Measurements from ENCODE around the gene B4GALNT1.

The B4GALNT1 gene

DNA sequence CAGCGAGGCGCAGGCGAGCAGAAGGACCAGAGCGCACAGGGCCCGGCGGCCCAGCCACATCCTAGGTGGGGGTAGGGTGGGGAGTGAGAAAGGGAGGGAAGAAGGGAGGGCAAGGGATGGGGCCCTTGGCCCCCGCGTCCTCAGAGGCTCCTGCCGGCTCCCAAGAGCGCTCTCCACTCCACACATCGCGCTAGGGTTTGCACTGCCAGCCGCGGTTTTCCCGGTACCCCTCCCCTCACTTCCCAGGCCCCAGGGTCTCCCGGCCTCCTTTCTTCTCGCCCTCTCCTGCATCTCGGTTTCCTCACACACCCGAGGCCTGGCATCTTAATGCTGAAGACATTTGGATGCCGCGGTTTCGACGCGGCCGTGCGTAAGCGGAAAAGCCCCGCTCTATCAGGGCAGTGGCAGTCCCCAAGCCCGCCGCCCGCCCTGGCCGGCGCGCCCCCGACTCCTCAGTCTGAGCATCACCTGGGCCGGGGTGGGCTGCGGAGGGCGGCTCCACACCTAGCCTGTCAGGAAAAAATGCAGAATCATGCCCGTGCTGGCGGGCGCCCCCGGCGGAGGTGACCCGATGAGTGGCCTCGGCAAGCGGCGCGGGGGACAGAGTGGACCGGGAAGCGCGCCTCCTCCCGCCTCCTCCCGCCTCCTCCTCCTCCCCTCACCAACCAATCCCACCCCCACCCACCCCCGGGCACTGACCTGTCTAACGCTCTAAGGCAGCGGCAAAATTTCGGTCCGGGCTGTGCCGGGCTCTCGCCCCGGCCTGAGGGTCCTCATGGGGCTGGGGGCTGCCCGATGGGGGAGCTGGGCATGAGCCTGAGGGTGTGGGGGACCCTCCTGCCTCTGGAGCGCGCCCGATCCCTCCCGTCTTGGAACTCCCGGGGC lies 686 bp downstream of the B4GALNT1 start:
- TF ChIP-seq, protein P1, sequence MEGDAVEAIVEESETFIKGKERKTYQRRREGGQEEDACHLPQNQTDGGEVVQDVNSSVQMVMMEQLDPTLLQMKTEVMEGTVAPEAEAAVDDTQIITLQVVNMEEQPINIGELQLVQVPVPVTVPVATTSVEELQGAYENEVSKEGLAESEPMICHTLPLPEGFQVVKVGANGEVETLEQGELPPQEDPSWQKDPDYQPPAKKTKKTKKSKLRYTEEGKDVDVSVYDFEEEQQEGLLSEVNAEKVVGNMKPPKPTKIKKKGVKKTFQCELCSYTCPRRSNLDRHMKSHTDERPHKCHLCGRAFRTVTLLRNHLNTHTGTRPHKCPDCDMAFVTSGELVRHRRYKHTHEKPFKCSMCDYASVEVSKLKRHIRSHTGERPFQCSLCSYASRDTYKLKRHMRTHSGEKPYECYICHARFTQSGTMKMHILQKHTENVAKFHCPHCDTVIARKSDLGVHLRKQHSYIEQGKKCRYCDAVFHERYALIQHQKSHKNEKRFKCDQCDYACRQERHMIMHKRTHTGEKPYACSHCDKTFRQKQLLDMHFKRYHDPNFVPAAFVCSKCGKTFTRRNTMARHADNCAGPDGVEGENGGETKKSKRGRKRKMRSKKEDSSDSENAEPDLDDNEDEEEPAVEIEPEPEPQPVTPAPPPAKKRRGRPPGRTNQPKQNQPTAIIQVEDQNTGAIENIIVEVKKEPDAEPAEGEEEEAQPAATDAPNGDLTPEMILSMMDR (IDR thresholded peaks at IDR 0.05), result no peak

DNA sequence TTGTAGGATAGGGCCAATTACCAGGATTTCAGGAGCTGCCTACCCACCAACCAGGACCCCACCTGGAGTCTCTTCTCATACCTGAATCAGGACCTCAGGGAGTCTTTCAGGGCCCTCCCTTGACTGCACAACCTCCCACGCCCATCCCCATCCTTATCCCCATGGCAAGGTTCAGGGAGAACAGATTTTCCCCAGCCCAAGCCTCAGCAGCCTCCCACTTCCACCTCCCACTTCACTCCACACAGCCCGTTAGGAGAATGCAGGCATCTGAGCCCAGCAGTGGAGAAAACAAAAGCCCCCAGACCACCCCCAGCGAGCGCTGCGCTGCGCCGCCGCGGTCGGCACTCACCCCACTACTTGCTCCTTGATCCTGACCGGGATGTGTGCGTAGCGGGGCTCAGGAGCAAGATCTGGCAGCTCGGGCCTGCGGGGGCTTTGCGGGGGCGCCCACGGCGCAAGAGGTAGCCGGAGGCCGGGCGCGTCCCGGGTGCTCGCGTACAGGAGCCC lies 1.4 kb downstream of the B4GALNT1 start:
- TF ChIP-seq, protein P1 (IDR thresholded peaks at IDR 0.05), result no peak

DNA sequence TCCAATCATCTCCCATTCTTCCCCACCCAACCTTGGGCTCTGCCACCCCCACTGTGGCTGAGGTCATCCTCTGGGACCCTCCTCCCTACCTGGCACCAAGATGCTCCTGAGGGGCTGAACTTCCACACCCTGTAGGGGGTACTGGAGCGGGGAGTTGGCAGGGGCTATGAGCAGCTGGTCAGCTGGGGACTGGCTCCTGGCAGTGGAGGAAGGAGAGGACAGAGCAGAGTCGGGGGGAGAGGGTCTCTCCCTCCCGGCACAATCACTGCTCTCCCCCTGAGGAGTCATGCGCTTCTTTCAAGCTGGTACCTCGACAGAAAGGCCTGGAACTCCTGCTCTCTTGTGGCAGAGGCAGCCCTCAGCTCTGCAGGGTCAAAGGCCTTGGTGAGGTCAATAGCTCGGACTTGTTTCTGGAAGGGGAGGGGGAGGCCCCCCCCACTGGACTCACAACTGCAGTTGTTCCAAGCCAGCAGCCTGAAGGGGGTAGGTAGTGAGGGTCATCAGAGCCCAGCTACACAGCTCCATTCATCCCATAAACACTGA lies 2.0 kb downstream of the B4GALNT1 start:
- TF ChIP-seq, protein P1 (IDR thresholded peaks at IDR 0.05), result no peak

DNA sequence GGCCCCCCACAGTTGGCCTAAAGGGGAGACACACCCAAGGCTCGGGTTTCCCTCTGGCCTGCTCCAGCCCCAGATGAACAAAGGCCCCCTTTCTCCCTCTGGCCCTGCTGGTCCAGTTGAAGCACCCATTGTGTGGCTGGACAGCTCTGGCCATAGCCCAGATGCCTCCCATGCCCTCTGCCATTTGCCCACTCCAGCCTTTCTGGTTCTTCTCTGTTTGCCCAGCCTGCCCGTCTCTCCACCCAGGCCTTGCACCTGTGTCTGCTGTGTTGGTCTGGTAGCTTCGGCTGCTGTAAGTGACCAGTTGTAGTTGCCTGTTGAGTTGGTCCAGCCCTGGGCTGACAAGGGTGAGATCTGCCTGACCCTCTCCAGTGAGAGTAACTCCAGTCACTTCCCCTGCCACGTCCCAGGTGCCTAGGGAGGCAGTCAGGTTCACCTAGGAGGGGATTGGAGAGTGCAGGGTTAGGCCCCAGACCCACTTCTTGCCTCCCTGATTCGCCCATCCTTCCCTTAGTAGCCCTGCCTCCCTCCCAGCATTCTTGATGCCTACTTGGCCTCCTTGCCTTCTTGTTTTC lies 3.0 kb downstream of the B4GALNT1 start:
- TF ChIP-seq, protein P1 (IDR thresholded peaks at IDR 0.05), result no peak

DNA sequence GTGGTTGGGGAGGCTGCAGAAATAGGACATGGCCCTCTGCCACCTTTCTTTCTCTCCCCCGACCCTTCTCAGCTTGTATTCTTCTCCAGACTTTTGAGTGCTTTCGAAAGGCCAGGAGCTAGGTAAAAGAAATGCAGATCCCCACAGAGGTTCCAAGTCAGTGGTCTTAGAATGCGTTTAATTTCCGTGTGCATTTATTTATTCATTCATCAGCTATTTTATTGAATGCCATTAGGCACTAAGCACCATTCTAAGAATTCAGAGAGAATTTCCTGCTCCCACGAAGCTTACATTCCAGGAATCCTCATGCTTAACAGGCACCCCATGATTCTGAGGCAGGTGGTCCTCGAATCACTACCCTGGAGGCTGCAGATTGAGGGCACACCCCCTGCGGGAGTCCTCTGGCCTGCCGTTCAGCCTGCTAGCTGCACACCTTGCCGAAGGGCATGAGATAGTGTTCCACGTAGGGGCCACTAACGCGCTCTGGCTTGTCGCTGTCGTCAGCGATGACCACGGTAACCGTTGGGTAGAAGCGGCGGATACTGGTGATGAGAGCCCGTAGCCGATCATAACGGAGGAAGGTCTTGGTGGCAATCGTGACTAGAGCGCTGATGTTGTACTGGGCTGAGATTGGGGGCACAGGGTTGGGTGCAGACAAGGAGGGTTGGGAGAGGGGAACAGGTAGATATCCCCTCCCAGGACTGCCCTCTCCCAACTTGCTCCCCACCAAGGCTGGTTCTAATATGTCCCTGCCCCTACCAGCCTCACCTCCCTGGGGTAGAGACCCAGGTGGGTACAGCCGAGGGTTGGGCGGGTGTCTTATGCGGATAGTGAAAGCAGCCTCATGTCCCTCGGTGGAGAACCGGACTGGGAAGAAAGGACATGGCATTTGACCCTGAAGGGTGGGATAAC lies 4.5 kb downstream of the B4GALNT1 start:
- TF ChIP-seq, protein P1 (IDR thresholded peaks at IDR 0.05), result no peak

DNA sequence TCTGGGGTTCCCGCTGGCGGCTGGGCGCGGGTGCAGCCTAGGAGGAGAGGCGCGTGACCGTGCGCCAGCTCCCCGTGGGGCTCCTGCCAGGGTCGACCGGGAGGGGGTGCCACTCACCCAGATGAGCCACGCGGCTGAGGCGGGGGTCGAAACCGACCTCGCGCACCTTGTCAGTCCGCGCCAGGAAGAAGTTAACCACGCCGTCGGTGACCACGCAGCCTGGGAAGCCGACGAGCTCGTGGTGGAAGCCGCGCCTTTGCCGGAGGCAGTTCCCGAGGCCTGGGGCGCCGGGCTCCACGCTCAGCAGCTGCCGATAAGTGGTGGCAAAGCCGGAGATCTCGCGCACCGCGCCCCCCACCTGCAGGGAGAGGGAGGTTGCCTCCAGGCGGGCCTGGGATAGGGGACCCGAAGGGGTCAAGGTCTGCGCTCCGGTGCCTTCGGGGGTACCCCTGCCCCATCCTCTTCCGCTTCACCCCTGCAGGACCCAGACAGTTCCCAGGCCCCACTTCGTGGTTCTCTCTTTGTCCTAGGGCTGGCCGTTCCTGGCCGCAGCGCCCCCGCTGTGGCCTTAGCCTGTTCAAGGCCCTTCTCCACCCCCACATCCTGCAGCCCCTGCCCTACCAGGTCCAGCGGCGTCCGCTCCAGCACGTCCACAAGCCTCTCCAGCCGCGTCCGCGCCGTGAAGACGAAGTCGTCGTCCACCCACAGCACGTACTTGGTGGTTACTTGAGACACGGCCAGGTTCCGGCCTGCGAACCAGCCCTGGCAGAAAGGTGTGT lies 5.3 kb downstream of the B4GALNT1 start:
- TF ChIP-seq, protein P1 (IDR thresholded peaks at IDR 0.05), result no peak

Measured in LNCAP (cell line).